Suprapubic skin (tissue), 4 donors: Measurements from ENCODE around the gene LIMA1. TPM values are rescaled to one million over a fixed set of nuclear protein-coding genes. Genes with fewer than 3 reads are reported as not detected.
"Not testable (repeated sequence)": the region's sequence is repeated elsewhere in the genome, so short reads cannot be mapped to it uniquely, and the experiment has no call there.

Experiments used
- DNase-seq, 2 donors: peaks; one replicate each; pipeline ENCODE4 v3.0.0-alpha.2; 2019; ENCODE audit warnings: low spot score in 2 of 2
- H3K27ac ChIP-seq: fragments of 200-600 bp; sonication (generic); one replicate; pipeline ENCODE4 v1.5.1; 2019
- H3K27me3 ChIP-seq: fragments of 200-600 bp; sonication (generic); one replicate; pipeline ENCODE4 v1.5.1; 2019
- H3K36me3 ChIP-seq: fragments of 200-600 bp; sonication (generic); one replicate; pipeline ENCODE4 v1.5.1; 2019
- H3K4me1 ChIP-seq: fragments of 200-600 bp; sonication (generic); one replicate; pipeline ENCODE4 v1.5.1; 2019
- H3K4me3 ChIP-seq: fragments of 200-600 bp; sonication (generic); one replicate; pipeline ENCODE4 v1.5.1; 2019; ENCODE audit warnings: mild to moderate bottlenecking
- H3K9me3 ChIP-seq: fragments of 200-600 bp; sonication (generic); one replicate; pipeline ENCODE4 v1.5.1; 2019
- CTCF ChIP-seq, 2 donors: fragments of 200-600 bp in 1 of 2; fragments of 450-650 bp in 1 of 2; sonication (generic) in 1 of 2; IDR thresholded peaks; one replicate each; pipeline ENCODE4 v1.5.1; 2016 to 2019; ENCODE audit warnings: antibody characterized with exemption in 2 of 2, mild to moderate bottlenecking in 1 of 2, moderate library complexity in 1 of 2
- EP300 ChIP-seq: sonication (generic); formaldehyde crosslinking; IDR thresholded peaks from one replicate; pipeline ENCODE4 v1.6.1; 2017; ENCODE audit warnings: antibody characterized with exemption
- POLR2A ChIP-seq, 2 donors: fragments of 450-650 bp; IDR thresholded peaks; one replicate each; pipeline ENCODE4 v1.6.1; 2017; ENCODE audit warnings: antibody characterized with exemption in 2 of 2, mild to moderate bottlenecking in 2 of 2, moderate library complexity in 2 of 2
- POLR2AphosphoS5 ChIP-seq, 3 donors: sonication (generic); formaldehyde crosslinking; IDR thresholded peaks; one replicate each; pipeline ENCODE4 v1.6.1; 2017; ENCODE audit warnings: antibody characterized with exemption in 3 of 3
- WGBS: methylation state at CpG from one replicate; pipeline ENCODE4 v1.1.5; 2018; 5-methylcytosine and 5-hydroxymethylcytosine counted together
- total RNA-seq, 4 donors: library from RNA; depleted of rRNA; stranded (reverse); fragments of >200 nt; gene quantifications; one replicate each; pipeline ENCODE4 v1.1.0, GENCODE V29; 2016

The LIMA1 gene
- total RNA-seq, 4 donors from 2014 or later = 66.6 to 105 (median 89.6) TPM

- DNase-seq = peak in 1 of 2 donors; percentile 35
- no peaks in the 10 kb centered on the region for H3K9me3 ChIP-seq
- no peak overlapping the region for H3K27ac ChIP-seq
- H3K36me3 ChIP-seq = no peaks in the 10 kb centered on the region
- no peaks in the 10 kb centered on the region for H3K27me3 ChIP-seq
- 78% methylated on average over 5 of the region's 5 CpGs for WGBS
- no peak overlapping the region for H3K4me3 ChIP-seq
- H3K4me1 ChIP-seq = peaks cover 8% of the 10 kb centered on the region
- TF ChIP-seq EP300 = no peak
- TF ChIP-seq CTCF (IDR thresholded peaks at IDR 0.05) = no peak
- TF ChIP-seq POLR2A (IDR thresholded peaks at IDR 0.05) = no peak
- no peak for TF ChIP-seq POLR2AphosphoS5 (IDR thresholded peaks at IDR 0.05)
These were observed 30.1 kb upstream of the LIMA1 start for GRCh38 chr12:50313256-50313931.

DNA sequence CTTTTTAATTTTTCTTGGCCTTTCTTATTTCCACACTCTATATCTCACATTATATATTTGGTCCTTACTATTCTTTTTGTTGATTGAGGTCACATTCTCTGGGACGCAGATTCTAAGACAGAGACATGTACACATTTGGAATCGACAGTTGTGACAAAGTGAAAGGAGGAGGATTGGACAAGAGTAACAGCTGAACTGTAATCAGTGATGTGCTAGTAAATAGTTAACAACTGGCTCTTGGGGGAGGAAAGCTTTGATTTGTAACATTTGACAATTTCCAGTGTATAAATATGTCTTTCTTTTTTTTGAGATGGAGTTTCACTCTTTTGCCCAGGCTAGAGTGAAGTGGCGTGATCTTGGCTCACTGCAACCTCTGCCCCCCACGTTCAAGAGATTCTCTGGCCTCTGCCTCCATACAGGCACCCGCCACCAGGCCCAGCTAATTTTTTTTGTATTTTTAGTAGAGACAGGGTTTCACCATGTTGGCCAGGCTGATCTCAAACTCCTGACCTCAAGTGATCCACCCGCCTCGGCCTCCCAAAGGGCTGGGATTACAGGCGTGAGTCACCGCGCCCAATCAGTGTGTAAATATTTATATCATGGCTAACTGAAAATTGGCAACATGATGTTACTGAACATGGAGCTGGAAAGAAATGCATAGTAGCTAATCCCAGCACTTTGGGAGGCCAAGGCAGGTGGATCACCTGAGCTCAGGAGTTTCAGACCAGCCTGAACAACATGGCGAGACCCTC lies 28.7 kb upstream of the LIMA1 start:
- not testable (repeated sequence) for H3K4me1 ChIP-seq, H3K27me3 ChIP-seq, H3K36me3 ChIP-seq, H3K4me3 ChIP-seq, H3K9me3 ChIP-seq, H3K27ac ChIP-seq
- peak in 1 of 2 donors; percentile 43 for DNase-seq
- WGBS = 83% methylated on average over 11 of the region's 11 CpGs

- Histone ChIP-seq H3K27ac (no peak overlapping the region), H3K27me3 (no peaks in the 10 kb centered on the region), H3K36me3 (no peaks in the 10 kb centered on the region), H3K4me1 (peaks cover 6% of the 10 kb centered on the region), H3K9me3 (no peaks in the 10 kb centered on the region), H3K4me3 (no peak overlapping the region)
- TF ChIP-seq POLR2AphosphoS5 (IDR thresholded peaks at IDR 0.05) (no peak), CTCF (IDR thresholded peaks at IDR 0.05) (no peak), EP300 (no peak), POLR2A (IDR thresholded peaks at IDR 0.05) (no peak)
- no peak for DNase-seq
- WGBS = 75% methylated on average over 2 of the region's 2 CpGs
These were observed 26.6 kb upstream of the LIMA1 start for GRCh38 chr12:50309950-50310349.

DNA sequence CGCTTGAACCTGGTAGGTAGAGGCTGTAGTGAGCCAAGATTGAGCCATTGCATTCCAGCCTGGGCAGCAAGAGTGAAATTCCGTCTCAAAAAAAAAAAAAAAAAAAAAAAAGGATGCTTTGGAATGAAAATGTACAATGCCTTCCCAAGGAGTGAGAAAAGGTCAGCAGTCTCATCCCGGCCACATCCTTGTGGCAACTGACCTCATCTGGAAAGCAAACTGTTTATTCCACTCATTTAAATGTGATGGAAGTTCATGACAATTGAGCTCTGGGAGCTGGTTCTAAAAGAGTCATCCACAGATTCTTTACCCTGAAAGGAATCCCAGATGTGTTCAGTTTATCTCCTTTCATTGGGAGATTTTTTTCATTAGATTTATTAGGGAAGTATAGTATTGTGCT lies 19.4 kb upstream of the LIMA1 start:
- 82% methylated on average over 3 of the region's 3 CpGs for WGBS
- H3K9me3 ChIP-seq = no peaks in the 10 kb centered on the region
- H3K4me1 ChIP-seq = peaks cover 7% of the 10 kb centered on the region
- no peaks in the 10 kb centered on the region for H3K27me3 ChIP-seq
- no peak overlapping the region for H3K27ac ChIP-seq
- DNase-seq = no peak
- TF ChIP-seq POLR2A (IDR thresholded peaks at IDR 0.05) = no peak
- TF ChIP-seq EP300 = no peak
- TF ChIP-seq CTCF (IDR thresholded peaks at IDR 0.05) = no peak
- no peak for TF ChIP-seq POLR2AphosphoS5 (IDR thresholded peaks at IDR 0.05)
- no peak overlapping the region for H3K4me3 ChIP-seq
- H3K36me3 ChIP-seq = no peaks in the 10 kb centered on the region

- no peaks in the 10 kb centered on the region for H3K27me3 ChIP-seq
- no peak overlapping the region for H3K4me3 ChIP-seq
- peaks cover 11% of the 10 kb centered on the region for H3K4me1 ChIP-seq
- H3K36me3 ChIP-seq = no peaks in the 10 kb centered on the region
- 44% methylated on average over 1 of the region's 1 CpG for WGBS
- no peak for DNase-seq
- no peaks in the 10 kb centered on the region for H3K9me3 ChIP-seq
- TF ChIP-seq POLR2AphosphoS5 (IDR thresholded peaks at IDR 0.05) = no peak
- TF ChIP-seq CTCF (IDR thresholded peaks at IDR 0.05) = no peak
- no peak for TF ChIP-seq POLR2A (IDR thresholded peaks at IDR 0.05)
- TF ChIP-seq EP300 = no peak
- peak overlapping the region; percentile 56 for H3K27ac ChIP-seq
These were observed 14.7 kb upstream of the LIMA1 start for GRCh38 chr12:50297996-50298395.
